IMR-90 (cell line): ENCODE results near the gene ITPRID1. TPM values are rescaled to one million over a fixed set of nuclear protein-coding genes. Genes with fewer than 3 reads are reported as not detected.

Experiments
- ATAC-seq: fragments of 200-7000 bp; cut with Tn5 transposase; 2 replicates; pipeline ENCODE4 v1.9.1; 2020; ENCODE audit warnings: low read depth, mild to moderate bottlenecking, moderate library complexity
- BruUV-seq: library from RNA; stranded (reverse); fragments of 400-500 nt; replicated peaks from 2 replicates; lab custom pipeline; 2021; lab: Mats Ljungman, UMichigan
- CTCF ChIA-PET: fragments of 300-600 bp; formaldehyde crosslinking; extraction: SDS; loops from one replicate; lab custom pipeline; 2021; ENCODE audit warnings: antibody characterized with exemption; lab: Yijun Ruan, JAX
- POLR2A ChIA-PET: fragments of 300-600 bp; sonication (Branson Sonifier 250); formaldehyde crosslinking; loops from one replicate; lab custom pipeline; 2022; ENCODE audit warnings: antibody characterized with exemption; ENCODE audit not compliant: unreplicated experiment; lab: Charles Lee
- DNase-seq: peaks from one replicate; pipeline ENCODE4 v3.0.0; 2013
- H2AFZ ChIP-seq: replicated peaks from 2 replicates; pipeline ENCODE3; 2013; ENCODE audit warnings: low read length, mild to moderate bottlenecking; ENCODE audit not compliant: poor library complexity
- H2AK5ac ChIP-seq: 2 replicates; pipeline ENCODE4 v1.6.1; 2013; ENCODE audit warnings: low read depth, low read length, inconsistent platforms
- H2AK9ac ChIP-seq: replicated peaks from 2 replicates; pipeline ENCODE3; 2013; ENCODE audit warnings: mild to moderate bottlenecking, low read depth, low read length, moderate library complexity; ENCODE audit not compliant: poor library complexity
- H2BK120ac ChIP-seq: 2 replicates; pipeline ENCODE4 v1.6.1; 2013; ENCODE audit warnings: low read depth, low read length, inconsistent platforms
- H2BK15ac ChIP-seq: 3 replicates; pipeline ENCODE4 v1.6.1; 2013; ENCODE audit warnings: low read depth, low read length, inconsistent platforms
- H2BK20ac ChIP-seq: 2 replicates; pipeline ENCODE4 v1.6.1; 2013; ENCODE audit warnings: low read depth, mild to moderate bottlenecking, inconsistent platforms, low read length, moderate library complexity
- H2BK5ac ChIP-seq: 2 replicates; pipeline ENCODE4 v1.6.1; 2013; ENCODE audit warnings: mild to moderate bottlenecking, low read depth, low read length, inconsistent platforms; ENCODE audit not compliant: poor library complexity, severe bottlenecking
- H3K14ac ChIP-seq: replicated peaks from 2 replicates; pipeline ENCODE4 v1.6.1; 2013; ENCODE audit warnings: low read depth, low read length, inconsistent platforms
- H3K18ac ChIP-seq: 2 replicates; pipeline ENCODE4 v1.6.1; 2013; ENCODE audit warnings: low read depth, low read length, control low read depth
- H3K23ac ChIP-seq: 2 replicates; pipeline ENCODE4 v1.6.1; 2013; ENCODE audit warnings: low read depth, low read length, inconsistent platforms
- H3K27ac ChIP-seq: 2 replicates; pipeline ENCODE4 v1.5.1; 2013; ENCODE audit warnings: mild to moderate bottlenecking, control low read depth, low read length; ENCODE audit not compliant: insufficient read depth
- H3K27me3 ChIP-seq: 2 replicates; pipeline ENCODE4 v1.6.1; 2013; ENCODE audit warnings: low read length; ENCODE audit not compliant: control insufficient read depth, insufficient read depth
- H3K36me3 ChIP-seq: 2 replicates; pipeline ENCODE4 v1.6.1; 2013; ENCODE audit warnings: low read length, mixed read lengths; ENCODE audit not compliant: control insufficient read depth, insufficient read depth
- H3K4ac ChIP-seq: 2 replicates; pipeline ENCODE4 v1.6.1; 2013; ENCODE audit warnings: low read depth, low read length, inconsistent platforms
- H3K4me1 ChIP-seq: 2 replicates; pipeline ENCODE4 v1.6.1; 2013; ENCODE audit warnings: low read length, mixed read lengths; ENCODE audit not compliant: control insufficient read depth, insufficient read depth
- H3K4me2 ChIP-seq: 2 replicates; pipeline ENCODE4 v1.6.1; 2013; ENCODE audit warnings: low read depth, mild to moderate bottlenecking, control low read depth, low read length, moderate library complexity
- H3K4me3 ChIP-seq: 2 replicates; pipeline ENCODE4 v1.5.1; 2013; ENCODE audit warnings: low read depth, mild to moderate bottlenecking, control low read depth, low read length, moderate library complexity; ENCODE audit not compliant: insufficient read depth
- H3K56ac ChIP-seq: 2 replicates; pipeline ENCODE4 v1.6.1; 2013; ENCODE audit warnings: low read length, inconsistent platforms; ENCODE audit not compliant: insufficient read depth; ENCODE audit errors: extremely low read depth
- H3K79me1 ChIP-seq, 2 experiments: 2 replicates each; pipeline ENCODE4 v1.6.1; 2013; ENCODE audit warnings: low read length in 2 of 2, inconsistent platforms in 1 of 2, low read depth in 1 of 2
- H3K9ac ChIP-seq: 2 replicates; pipeline ENCODE4 v1.6.1; 2013; ENCODE audit warnings: low read depth, low read length, control low read depth
- H3K9me1 ChIP-seq: 2 replicates; pipeline ENCODE4 v1.6.1; 2013; ENCODE audit warnings: low read length, inconsistent platforms; ENCODE audit not compliant: insufficient read depth
- H3K9me3 ChIP-seq: 2 replicates; pipeline ENCODE4 v1.6.1; 2013; ENCODE audit warnings: low read length; ENCODE audit not compliant: control insufficient read depth, insufficient read depth
- H4K20me1 ChIP-seq: 2 replicates; pipeline ENCODE4 v1.6.1; 2013; ENCODE audit warnings: low read length, inconsistent platforms; ENCODE audit not compliant: insufficient read depth
- H4K5ac ChIP-seq: 2 replicates; pipeline ENCODE4 v1.6.1; 2013; ENCODE audit warnings: mild to moderate bottlenecking, low read depth, low read length, control low read depth
- H4K8ac ChIP-seq, 2 experiments: 2 replicates each; pipeline ENCODE4 v1.6.1; 2013; ENCODE audit warnings: low read depth in 2 of 2, low read length in 2 of 2, control low read depth in 1 of 2, inconsistent platforms in 1 of 2
- H4K91ac ChIP-seq: 2 replicates; pipeline ENCODE4 v1.6.1; 2013; ENCODE audit warnings: low read depth, low read length, inconsistent platforms; ENCODE audit not compliant: insufficient read depth
- CEBPB ChIP-seq: IDR thresholded peaks from 2 replicates; pipeline ENCODE4 v1.6.1; 2012; ENCODE audit warnings: low read depth, low read length, improper control_type of control experiment
- FOS ChIP-seq: fragments of 150-350 bp; IDR thresholded peaks from 2 replicates; pipeline ENCODE4 v1.6.1; 2016; ENCODE audit warnings: low read depth, low read length
- MAZ ChIP-seq: IDR thresholded peaks from 2 replicates; pipeline ENCODE4 v1.6.1; 2012; ENCODE audit warnings: low read depth, mild to moderate bottlenecking, low read length, improper control_type of control experiment, moderate library complexity, borderline replicate concordance
- POLR2A ChIP-seq: IDR thresholded peaks from 2 replicates; pipeline ENCODE4 v1.6.1; 2012; ENCODE audit warnings: mild to moderate bottlenecking, low read depth, low read length
- WGBS, 2 experiments: methylation state at CpG; one replicate each; pipeline versions ENCODE4 v1.1.5 to v1.1.7; 2013; ENCODE audit warnings: missing lambda C conversion rate in 2 of 2; ENCODE audit not compliant: insufficient read length in 1 of 2; ENCODE audit errors: extremely low coverage in 2 of 2; 5-methylcytosine and 5-hydroxymethylcytosine counted together
- dilution Hi-C: fragments of 300-500 bp; cut with HindIII; formaldehyde crosslinking; loops from one replicate; pipeline ENCODE4 v1.14.3; 2018; ENCODE audit warnings: low sequenced_read_pairs; ENCODE audit not compliant: unreplicated experiment
- in situ Hi-C: fragments of 300-500 bp; cut with MboI; formaldehyde crosslinking; loops from 3 replicates; pipeline ENCODE4 v1.14.3; 2019; ENCODE audit warnings: low sequenced_read_pairs, inconsistent platforms, mixed read lengths
- intact Hi-C: fragments of 100-400 bp; cut with micrococcal nuclease; formaldehyde crosslinking; loops from 2 replicates; pipeline ENCODE4 v1.10.0; 2022
- polyA plus RNA-seq, 3 experiments: library from polyadenylated mRNA; depleted of rRNA; stranded (reverse); fragments of >200 nt; gene quantifications; 2 replicates each; pipeline ENCODE4 v1.2.3, GENCODE V29; 2012; ENCODE audit warnings: low replicate concordance in 1 of 3
- total RNA-seq: library from RNA; depleted of rRNA; stranded (reverse); fragments of >200 nt; gene quantifications from 2 replicates; pipeline ENCODE4 v1.2.3, GENCODE V29; 2012

Gene ITPRID1
- total and polyA plus RNA-seq, 2 of the 4 experiments (the other 2 are of a cell fraction), result not detected

DNA sequence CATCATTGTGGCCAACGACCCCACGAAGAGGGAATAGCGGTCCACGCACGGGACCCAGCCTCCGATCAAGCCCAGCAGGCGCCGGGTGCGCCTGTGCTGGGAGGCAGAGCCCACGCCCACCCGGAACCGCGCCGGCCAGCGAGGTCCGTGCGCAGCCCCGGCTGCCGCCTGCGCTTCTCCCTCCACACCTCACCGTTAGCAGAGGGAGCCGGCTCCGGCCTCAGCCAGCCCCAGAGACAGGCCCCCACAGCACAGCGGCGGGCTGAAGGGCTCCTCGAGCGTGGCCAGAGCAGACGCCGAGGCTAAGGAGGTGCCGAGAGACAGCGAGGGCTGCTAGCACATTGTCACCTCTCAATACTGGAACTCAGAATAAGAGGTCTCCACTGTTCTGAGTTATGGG, 3.6 kb downstream of the ITPRID1 start:
- Histone ChIP-seq H3K4me3 (no peak overlapping the region), H2AFZ (no peak overlapping the region), H3K4me1 (no peaks in the 10 kb centered on the region), H4K5ac (no peak overlapping the region), H2BK20ac (no peak overlapping the region), H2AK5ac (no peak overlapping the region), H3K27ac (no peak overlapping the region), H3K4me2 (no peak overlapping the region), H3K4ac (no peak overlapping the region), H3K56ac (no peak overlapping the region), H3K9me3 (no peaks in the 10 kb centered on the region), H3K79me1 (no peaks in the 10 kb centered on the region), H3K14ac (no peak overlapping the region), H2BK120ac (no peak overlapping the region), H2BK5ac (no peak overlapping the region), H4K8ac (no peak overlapping the region), H3K9me1 (no peaks in the 10 kb centered on the region), H2AK9ac (no peak overlapping the region), H4K20me1 (no peaks in the 10 kb centered on the region), H4K91ac (no peak overlapping the region), H3K27me3 (no peaks in the 10 kb centered on the region), H3K36me3 (no peaks in the 10 kb centered on the region), H3K23ac (no peak overlapping the region), H3K9ac (no peak overlapping the region), H2BK15ac (no peak overlapping the region), H3K18ac (no peak overlapping the region)
- intact Hi-C loops (no loop called here), in situ Hi-C loops (no loop called here), dilution Hi-C loops (no loop called here)
- ATAC-seq (no peak), DNase-seq (no peak)
- no peak for TF ChIP-seq FOS
- TF ChIP-seq CEBPB, result no peak
- TF ChIP-seq MAZ, result no peak
- TF ChIP-seq POLR2A, result no peak
- POLR2A ChIA-PET, result no interaction called here
- WGBS, 2 experiments, result 80% methylated on average over 2 of the region's 31 CpGs; no CpG with 5 or more reads in 1 of the 2 experiments
- no TSS peak for BruUV-seq
- CTCF ChIA-PET, result no interaction called here
